IMR-90 (cell line): ENCODE results near the gene PRKAG3.

Experiments
- POLR2A ChIP-seq: IDR thresholded peaks from 2 replicates; pipeline ENCODE4 v1.6.1; 2012; ENCODE audit warnings: mild to moderate bottlenecking, low read depth, low read length
- RFX5 ChIP-seq: IDR thresholded peaks from 2 replicates; pipeline ENCODE4 v1.8.0; 2012; ENCODE audit warnings: low read depth, mild to moderate bottlenecking, low read length, moderate library complexity

DNA sequence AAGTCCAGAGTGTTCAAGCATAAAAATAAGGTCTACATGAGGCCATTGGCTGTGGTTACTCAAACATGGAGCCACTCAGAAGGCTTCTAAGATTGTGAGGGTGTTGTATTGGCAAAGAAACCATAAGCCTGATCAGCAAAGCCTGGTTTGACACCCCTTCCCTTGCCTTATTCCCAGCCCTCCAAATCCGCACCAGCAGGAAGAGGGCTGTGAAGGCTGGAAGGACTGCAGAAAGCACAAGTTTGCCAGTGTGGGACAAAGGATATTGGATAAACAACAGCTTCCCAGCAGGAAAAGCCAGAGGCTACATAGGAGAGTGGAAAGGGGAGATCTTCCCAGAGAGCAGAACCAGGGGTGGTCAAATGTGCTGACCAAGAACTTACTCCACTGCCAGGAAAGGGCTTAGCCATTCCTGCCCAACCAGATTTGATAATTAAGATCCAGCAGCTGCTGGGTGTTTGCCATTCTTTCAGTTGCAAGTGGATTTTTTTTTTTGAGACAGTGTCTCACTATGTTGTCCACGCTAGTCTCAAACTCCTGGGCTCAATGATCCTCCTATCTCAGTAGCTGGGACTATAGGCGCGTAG is 1.5 kb upstream of the PRKAG3 start:
- TF ChIP-seq POLR2A (no peak), RFX5 (no peak)
